Upper lobe of left lung (tissue), 4 donors: ENCODE results near the gene RCL1.

Experiments used
- CTCF ChIP-seq, 6 experiments: fragments of 450-650 bp in 4 of 6; fragments of 200-600 bp in 2 of 6; sonication (generic) in 2 of 6; IDR thresholded peaks; one replicate each; pipeline ENCODE4 v1.5.1; 2016 to 2019; ENCODE audit warnings: antibody characterized with exemption in 6 of 6
- POLR2AphosphoS5 ChIP-seq, 2 donors: sonication (generic); formaldehyde crosslinking; IDR thresholded peaks; one replicate each; pipeline ENCODE4 v1.5.1; 2017; ENCODE audit warnings: antibody characterized with exemption in 2 of 2

DNA sequence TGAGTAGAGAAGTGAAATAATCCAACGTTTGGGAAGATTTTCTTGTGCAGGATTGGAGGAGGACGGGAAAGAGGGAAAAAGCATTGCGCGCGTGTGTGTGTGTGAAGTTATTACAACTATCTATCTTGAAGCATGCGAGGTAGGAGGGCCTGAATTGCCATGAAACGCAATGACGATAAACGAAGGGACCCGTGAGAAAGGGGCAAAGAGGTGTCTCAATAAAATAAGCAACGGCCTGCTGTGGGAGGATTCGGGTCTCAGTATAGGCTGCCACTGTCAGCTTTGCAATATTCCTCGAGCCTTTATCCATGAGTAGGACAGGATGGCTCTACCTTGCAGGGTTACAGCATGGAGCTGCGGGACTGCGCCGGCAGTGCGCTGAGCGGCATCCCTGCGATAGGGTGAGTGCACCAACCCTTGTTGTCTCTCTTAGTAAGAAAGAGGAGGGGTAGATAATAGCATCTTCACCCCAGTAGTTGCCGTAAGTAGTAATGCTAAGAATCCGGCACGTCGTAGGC is 631 bp upstream of the RCL1 start:
- TF ChIP-seq CTCF (IDR thresholded peaks at IDR 0.05) (no peak), POLR2AphosphoS5 (IDR thresholded peaks at IDR 0.05) (no peak)
